LNCAP (cell line): ENCODE measurements around the gene HRH2.

ENCODE experiments used
- CTCF ChIP-seq: fragments of 450-650 bp; IDR thresholded peaks from 2 replicates; pipeline ENCODE4 v1.5.1; 2017; ENCODE audit warnings: mild to moderate bottlenecking

The HRH2 gene

GRCh38 chr5:175680020-175680419 is 22.1 kb downstream of the HRH2 start:
- no peak for TF ChIP-seq CTCF

GRCh38 chr5:175680463-175680862 is 22.6 kb downstream of the HRH2 start:
- TF ChIP-seq CTCF, result no peak

GRCh38 chr5:175681045-175681967 is 23.4 kb downstream of the HRH2 start:
- TF ChIP-seq CTCF, result no peak

- no peak for TF ChIP-seq CTCF
Measured at GRCh38 chr5:175681968-175682340, 24.1 kb downstream of the HRH2 start.

GRCh38 chr5:175682664-175683063 is 24.8 kb downstream of the HRH2 start:
- no peak for TF ChIP-seq CTCF

- TF ChIP-seq CTCF, result no peak
Measured at GRCh38 chr5:175683231-175683630, 25.4 kb downstream of the HRH2 start.

- no peak for TF ChIP-seq CTCF
Measured at GRCh38 chr5:175683921-175684320, 26.1 kb downstream of the HRH2 start.

- no peak for TF ChIP-seq CTCF
Measured at GRCh38 chr5:175684931-175685330, 27.1 kb downstream of the HRH2 start.
